ENCODE results near the gene GALNT2. TPM values are rescaled to one million over a fixed set of nuclear protein-coding genes. Genes with fewer than 3 reads are reported as not detected.

The GALNT2 gene
- total RNA-seq, 1 experiment from 2014 or later, result 62.5 TPM

GRCh38 chr1:230070321-230071208, 3.5 kb downstream of the GALNT2 start:
- peaks cover 8% of the 10 kb centered on the region; the same call in 1 of the 2 replicates for H3K36me3 ChIP-seq
- no peak for DNase-seq (ENCODE audit: low read depth in 1 of 2, low spot score in 2 of 2)
- H3K9me3 ChIP-seq (replicated peaks), result no peaks in the 10 kb centered on the region
- H3K4me3 ChIP-seq, result no peak overlapping the region
- H3K27me3 ChIP-seq (replicated peaks), result no peaks in the 10 kb centered on the region
- H3K4me1 ChIP-seq (replicated peaks), result peaks cover 51% of the 10 kb centered on the region
- no peak overlapping the region for H3K27ac ChIP-seq

DNA sequence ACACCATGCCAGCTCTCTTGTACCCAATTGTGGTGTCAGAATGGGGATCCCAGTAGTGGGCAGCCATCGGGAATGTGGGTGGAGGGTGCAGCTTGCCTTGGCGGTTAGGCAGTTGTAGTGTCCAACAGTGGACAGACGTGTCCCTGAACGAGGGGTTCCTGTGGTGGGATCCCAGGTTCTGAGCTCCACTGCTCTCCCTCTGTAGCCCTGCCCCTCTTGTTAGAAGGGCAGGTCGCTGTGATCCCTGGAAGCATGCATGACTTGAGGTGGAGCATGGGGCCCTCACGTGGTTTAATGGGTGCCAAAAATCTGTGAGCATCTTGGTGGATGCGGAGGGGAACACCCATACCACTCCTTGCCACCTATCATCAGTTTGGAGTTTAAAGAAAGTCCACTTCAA, 4.3 kb downstream of the GALNT2 start:
- Histone ChIP-seq H3K27ac (no peak overlapping the region), H3K4me3 (no peak overlapping the region), H3K4me1 (replicated peaks) (peaks cover 50% of the 10 kb centered on the region), H3K9me3 (replicated peaks) (no peaks in the 10 kb centered on the region), H3K27me3 (replicated peaks) (no peaks in the 10 kb centered on the region), H3K36me3 (peaks cover 8% of the 10 kb centered on the region; the same call in 1 of the 2 replicates)
- DNase-seq (ENCODE audit: low read depth in 1 of 2, low spot score in 2 of 2), result no peak

DNA sequence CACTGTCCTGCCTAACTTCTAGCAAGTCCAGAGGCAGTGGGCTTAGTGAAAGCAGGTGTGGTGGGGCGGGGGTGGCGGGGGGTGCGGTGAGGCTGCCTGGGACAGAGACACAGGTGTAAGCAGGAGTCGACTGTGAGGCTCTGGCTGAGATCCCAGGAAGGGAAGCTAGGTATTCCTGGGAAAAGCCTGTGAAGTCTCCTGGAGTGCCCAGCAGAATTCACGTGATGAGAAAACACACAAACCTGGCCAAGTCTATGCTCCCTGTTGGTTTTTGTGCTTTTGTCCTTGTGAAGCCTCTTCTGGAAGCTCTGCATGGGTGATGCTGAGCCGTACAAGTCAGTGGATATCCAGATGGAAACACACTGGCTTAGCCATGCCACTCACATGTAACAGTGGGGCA, 5.3 kb downstream of the GALNT2 start:
- Histone ChIP-seq H3K4me3 (no peak overlapping the region), H3K27ac (no peak overlapping the region), H3K9me3 (replicated peaks) (no peaks in the 10 kb centered on the region), H3K36me3 (peaks cover 8% of the 10 kb centered on the region; the same call in 1 of the 2 replicates), H3K4me1 (replicated peaks) (peaks cover 55% of the 10 kb centered on the region), H3K27me3 (replicated peaks) (no peaks in the 10 kb centered on the region)
- no peak for DNase-seq (ENCODE audit: low read depth in 1 of 2, low spot score in 2 of 2)

DNA sequence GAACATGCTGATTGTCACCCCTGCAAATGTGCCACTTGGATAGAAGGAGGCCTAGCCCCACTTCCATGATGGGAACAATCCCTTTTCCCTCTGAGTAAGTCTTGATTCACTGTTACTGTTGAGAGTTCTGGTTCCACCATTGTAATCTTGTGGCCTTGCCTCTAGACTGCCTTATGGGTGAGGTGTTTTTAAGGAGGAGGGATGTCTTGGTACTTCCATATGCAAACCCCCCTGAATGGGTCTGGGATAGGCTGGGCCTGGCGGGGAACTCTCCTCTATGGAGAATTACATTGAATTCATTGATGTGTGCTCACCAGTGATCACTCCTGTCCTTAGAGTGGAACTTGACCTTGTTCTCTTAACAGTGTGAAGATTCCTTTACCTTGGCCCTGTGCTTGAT, 5.8 kb downstream of the GALNT2 start:
- H3K4me3 ChIP-seq, result no peak overlapping the region
- H3K36me3 ChIP-seq, result peaks cover 3% of the 10 kb centered on the region; the same call in 1 of the 2 replicates
- no peaks in the 10 kb centered on the region for H3K9me3 ChIP-seq (replicated peaks)
- peak overlapping the region; percentile 90 for H3K27ac ChIP-seq
- no peak for DNase-seq (ENCODE audit: low read depth in 1 of 2, low spot score in 2 of 2)
- peaks cover 61% of the 10 kb centered on the region for H3K4me1 ChIP-seq (replicated peaks)
- H3K27me3 ChIP-seq (replicated peaks), result no peaks in the 10 kb centered on the region

- Histone ChIP-seq H3K9me3 (replicated peaks) (no peaks in the 10 kb centered on the region), H3K4me1 (replicated peaks) (peaks cover 65% of the 10 kb centered on the region), H3K27me3 (replicated peaks) (no peaks in the 10 kb centered on the region), H3K27ac (peak overlapping the region; percentile 90), H3K4me3 (no peak overlapping the region), H3K36me3 (no peaks in the 10 kb centered on the region)
- peak; percentile 78 to 81 for DNase-seq (ENCODE audit: low read depth in 1 of 2, low spot score in 2 of 2)
Observed at GRCh38 chr1:230073371-230074035, 6.5 kb downstream of the GALNT2 start.

DNA sequence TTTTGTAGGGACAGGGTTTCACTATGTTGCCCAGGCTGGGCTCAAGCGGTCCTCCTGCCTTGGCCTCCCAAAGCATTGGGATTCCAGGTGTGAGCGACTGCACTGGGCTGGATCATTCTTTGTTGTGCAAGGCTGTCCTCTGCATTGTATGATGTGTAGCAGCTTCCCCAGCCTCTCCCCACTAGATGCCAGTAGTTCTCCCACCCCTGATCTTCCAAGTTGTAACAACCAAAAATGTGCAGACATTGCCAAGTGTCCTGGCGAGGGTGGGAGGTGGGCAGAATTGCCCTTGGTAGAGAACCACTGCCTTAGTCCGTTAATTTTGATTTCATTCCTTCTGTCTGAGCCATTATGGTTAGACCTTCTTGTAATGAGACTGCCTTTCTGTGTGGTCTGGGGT, 7.2 kb downstream of the GALNT2 start:
- Histone ChIP-seq H3K4me3 (no peak overlapping the region), H3K36me3 (no peaks in the 10 kb centered on the region), H3K9me3 (replicated peaks) (no peaks in the 10 kb centered on the region), H3K27me3 (replicated peaks) (no peaks in the 10 kb centered on the region), H3K27ac (peak overlapping the region; percentile 90), H3K4me1 (replicated peaks) (peaks cover 65% of the 10 kb centered on the region)
- no peak for DNase-seq (ENCODE audit: low read depth in 1 of 2, low spot score in 2 of 2)

- no peaks in the 10 kb centered on the region for H3K36me3 ChIP-seq
Observed at GRCh38 chr1:230074762-230075161, 7.7 kb downstream of the GALNT2 start.

GRCh38 chr1:230076121-230076520, 9.1 kb downstream of the GALNT2 start:
- Histone ChIP-seq H3K4me1 (replicated peaks) (peaks cover 60% of the 10 kb centered on the region), H3K36me3 (no peaks in the 10 kb centered on the region), H3K27me3 (replicated peaks) (no peaks in the 10 kb centered on the region), H3K27ac (no peak overlapping the region), H3K9me3 (replicated peaks) (no peaks in the 10 kb centered on the region), H3K4me3 (no peak overlapping the region)
- DNase-seq (ENCODE audit: low read depth in 1 of 2, low spot score in 2 of 2), result no peak

More at GRCh38 chr1:230074762-230075161, 7.7 kb downstream of the GALNT2 start:
- no peak for DNase-seq (ENCODE audit: low read depth in 1 of 2, low spot score in 2 of 2)
- Histone ChIP-seq H3K4me1 (replicated peaks) (peaks cover 61% of the 10 kb centered on the region), H3K9me3 (replicated peaks) (no peaks in the 10 kb centered on the region), H3K27me3 (replicated peaks) (no peaks in the 10 kb centered on the region), H3K27ac (peak overlapping the region; percentile 90; the same call in 1 of the 2 replicates), H3K4me3 (no peak overlapping the region)

- Histone ChIP-seq H3K27ac (peak overlapping the region; percentile 73), H3K4me1 (replicated peaks) (peaks cover 52% of the 10 kb centered on the region), H3K27me3 (replicated peaks) (no peaks in the 10 kb centered on the region), H3K4me3 (no peak overlapping the region), H3K9me3 (replicated peaks) (no peaks in the 10 kb centered on the region), H3K36me3 (no peaks in the 10 kb centered on the region)
- DNase-seq (ENCODE audit: low read depth in 1 of 2, low spot score in 2 of 2), result no peak
Observed at GRCh38 chr1:230077011-230077410, 10.0 kb downstream of the GALNT2 start.

GRCh38 chr1:230077436-230078213, 10.6 kb downstream of the GALNT2 start:
- H3K9me3 ChIP-seq (replicated peaks), result no peaks in the 10 kb centered on the region
- H3K4me1 ChIP-seq (replicated peaks), result peaks cover 49% of the 10 kb centered on the region
- no peaks in the 10 kb centered on the region for H3K36me3 ChIP-seq
- no peak overlapping the region for H3K4me3 ChIP-seq
- no peaks in the 10 kb centered on the region for H3K27me3 ChIP-seq (replicated peaks)
- DNase-seq (ENCODE audit: low read depth in 1 of 2, low spot score in 2 of 2), result peak in 1 of 2 experiments; percentile 27
- H3K27ac ChIP-seq, result peak overlapping the region; percentile 73

- Histone ChIP-seq H3K36me3 (no peaks in the 10 kb centered on the region), H3K27me3 (replicated peaks) (no peaks in the 10 kb centered on the region), H3K27ac (peak overlapping the region; percentile 73), H3K9me3 (replicated peaks) (no peaks in the 10 kb centered on the region), H3K4me1 (replicated peaks) (peaks cover 46% of the 10 kb centered on the region), H3K4me3 (no peak overlapping the region)
- DNase-seq (ENCODE audit: low read depth in 1 of 2, low spot score in 2 of 2), result no peak
Observed at GRCh38 chr1:230079199-230080024, 12.4 kb downstream of the GALNT2 start.

DNA sequence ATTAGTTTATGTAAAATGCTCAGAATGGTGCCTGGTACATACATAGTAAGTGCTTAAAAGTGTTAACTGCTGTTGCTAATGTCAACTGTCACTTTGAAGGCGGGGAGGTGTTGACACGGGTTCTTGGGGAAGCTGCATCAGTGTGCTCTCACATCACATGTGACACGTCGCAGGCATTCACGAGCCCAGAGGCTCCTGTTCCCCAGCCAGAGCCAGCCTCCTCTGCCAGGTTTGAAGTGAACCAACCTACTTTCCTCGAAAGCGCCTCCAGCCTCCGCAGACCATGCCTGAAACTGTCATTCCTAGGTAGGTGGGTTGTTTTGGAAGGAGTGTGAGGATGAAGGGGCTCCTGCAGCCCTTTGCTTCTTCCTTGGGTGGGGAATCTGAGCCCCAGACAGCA, 13.8 kb downstream of the GALNT2 start:
- no peaks in the 10 kb centered on the region for H3K36me3 ChIP-seq
- peaks cover 57% of the 10 kb centered on the region for H3K4me1 ChIP-seq (replicated peaks)
- no peak overlapping the region for H3K4me3 ChIP-seq
- no peaks in the 10 kb centered on the region for H3K9me3 ChIP-seq (replicated peaks)
- H3K27ac ChIP-seq, result no peak overlapping the region
- DNase-seq (ENCODE audit: low read depth in 1 of 2, low spot score in 2 of 2), result no peak
- H3K27me3 ChIP-seq (replicated peaks), result no peaks in the 10 kb centered on the region

- Histone ChIP-seq H3K27ac (no peak overlapping the region), H3K36me3 (no peaks in the 10 kb centered on the region), H3K4me1 (replicated peaks) (peaks cover 64% of the 10 kb centered on the region), H3K4me3 (no peak overlapping the region), H3K27me3 (replicated peaks) (no peaks in the 10 kb centered on the region), H3K9me3 (replicated peaks) (no peaks in the 10 kb centered on the region)
- DNase-seq (ENCODE audit: low read depth in 1 of 2, low spot score in 2 of 2), result no peak
Observed at GRCh38 chr1:230081751-230082150, 14.7 kb downstream of the GALNT2 start.

All from SJSA1 (cell line).